HUES64 (cell line): ENCODE results near the gene GOLGA8F. TPM values are rescaled to one million over a fixed set of nuclear protein-coding genes. Genes with fewer than 3 reads are reported as not detected.
"Not testable (repeated sequence)": the region's sequence is repeated elsewhere in the genome, so short reads cannot be mapped to it uniquely, and the experiment has no call there.

ENCODE experiments used
- H3K27ac ChIP-seq: 2 replicates; pipeline ENCODE4 v1.7.0; 2013; ENCODE audit warnings: low read depth, low read length, inconsistent platforms
- H3K27me3 ChIP-seq: 2 replicates; pipeline ENCODE4 v1.6.1; 2013; ENCODE audit warnings: mild to moderate bottlenecking, low read length; ENCODE audit not compliant: insufficient read depth
- H3K36me3 ChIP-seq: 2 replicates; pipeline ENCODE4 v1.6.1; 2013; ENCODE audit warnings: mild to moderate bottlenecking, low read length; ENCODE audit not compliant: insufficient read depth
- H3K4me1 ChIP-seq: 2 replicates; pipeline ENCODE4 v1.6.1; 2013; ENCODE audit warnings: mild to moderate bottlenecking, low read length, moderate library complexity; ENCODE audit not compliant: insufficient read depth
- H3K4me3 ChIP-seq: 2 replicates; pipeline ENCODE4 v1.5.1; 2013; ENCODE audit warnings: mild to moderate bottlenecking, low read length, moderate library complexity
- H3K9ac ChIP-seq: 2 replicates; pipeline ENCODE4 v1.6.1; 2013; ENCODE audit warnings: mild to moderate bottlenecking, low read depth, low read length
- H3K9me3 ChIP-seq: 2 replicates; pipeline ENCODE4 v1.6.1; 2013; ENCODE audit warnings: low read depth, low read length; ENCODE audit not compliant: insufficient read depth
- WGBS: fragments of 150-250, 120-280 bp; methylation state at CpG from one replicate; pipeline ENCODE4 v1.1.7; 2013; ENCODE audit warnings: missing lambda C conversion rate; 5-methylcytosine and 5-hydroxymethylcytosine counted together
- polyA plus RNA-seq, 2 experiments: library from polyadenylated mRNA; stranded (reverse); fragments of 50-300 nt; gene quantifications; one replicate each; pipeline ENCODE4 v1.2.3, GENCODE V29; 2013

The GOLGA8F gene, protein sequence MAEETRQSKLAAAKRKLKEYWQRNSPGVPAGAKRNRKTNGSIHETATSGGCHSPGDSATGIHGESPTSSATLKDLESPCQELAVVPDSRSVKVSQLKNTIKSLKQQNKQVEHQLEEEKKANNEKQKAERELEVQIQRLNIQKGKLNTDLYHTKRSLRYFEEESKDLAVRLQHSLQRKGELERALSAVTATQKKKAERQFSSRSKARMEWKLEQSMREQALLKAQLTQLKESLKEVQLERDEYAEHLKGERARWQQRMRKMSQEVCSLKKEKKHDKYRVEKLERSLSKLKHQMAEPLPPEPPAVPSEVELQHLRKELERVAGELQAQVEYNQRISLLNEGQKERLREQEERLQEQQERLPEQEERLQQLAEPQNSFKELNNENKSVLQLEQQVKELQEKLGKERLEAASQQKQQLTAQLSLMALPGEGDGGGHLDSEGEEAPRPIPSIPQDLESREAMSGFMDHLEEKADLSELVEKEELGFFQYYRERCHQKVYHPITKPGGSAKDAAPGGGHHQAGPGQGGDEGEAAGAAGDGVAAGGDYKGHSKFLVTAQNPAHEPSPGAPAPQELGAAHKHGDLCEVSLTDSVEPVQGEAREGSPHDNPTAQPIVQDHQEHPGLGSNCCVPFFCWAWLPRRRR
- polyA plus RNA-seq (2013, experiment 1 of 2), result not detected
- polyA plus RNA-seq (2013, experiment 2 of 2), result not detected

DNA sequence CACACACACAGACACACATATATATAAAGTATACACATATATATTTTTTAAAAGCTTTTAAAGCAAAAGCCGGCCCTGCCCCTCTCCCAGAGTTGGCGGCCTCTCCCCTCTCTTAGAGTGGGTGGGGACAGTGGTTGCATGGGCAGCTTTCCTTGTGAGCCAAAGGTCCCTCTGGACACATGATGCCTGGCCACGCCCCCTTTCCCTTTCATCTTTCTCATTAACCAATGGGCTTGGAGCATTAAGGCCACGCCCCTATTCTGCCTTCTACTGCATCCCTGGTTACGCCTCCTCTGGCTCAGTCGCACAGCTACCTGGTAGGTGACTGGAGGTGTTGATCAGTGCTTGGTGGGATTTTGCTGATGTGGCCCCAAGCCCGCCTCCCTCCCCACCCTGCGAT is at the start of gene GOLGA8F:
Gene GOLGA8F, plus strand, starts transcription at position 301 of the 400 bp plus-strand sequence. Its CDS starts 98 bp downstream, at position 399.
- H3K9ac ChIP-seq, H3K4me3 ChIP-seq, H3K27me3 ChIP-seq, H3K27ac ChIP-seq, H3K4me1 ChIP-seq, H3K36me3 ChIP-seq, H3K9me3 ChIP-seq: not testable (repeated sequence)
- WGBS, result no CpG with 5 or more reads among the region's 8 CpGs

DNA sequence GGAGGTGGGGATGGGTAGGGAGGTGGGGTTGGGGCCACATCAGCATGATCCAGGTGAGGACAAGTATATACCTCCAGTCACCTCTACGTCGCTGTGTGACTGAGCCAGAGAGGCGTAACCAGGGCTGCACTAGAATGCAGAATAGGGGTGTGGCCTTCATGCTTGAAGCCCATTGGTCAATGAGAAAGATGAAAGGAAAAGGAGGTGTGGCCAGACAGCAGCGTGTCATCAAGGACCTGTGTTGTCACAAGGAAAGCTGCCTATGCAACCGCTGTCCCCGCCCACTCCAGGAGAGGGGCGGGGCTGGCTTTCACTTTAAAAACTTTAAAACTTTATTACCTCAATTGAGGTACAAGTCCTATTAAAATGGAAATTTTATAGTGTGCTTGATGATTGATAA is 20.5 kb upstream of the GOLGA8F start, which contains the start of gene GOLGA6L24:
Gene GOLGA6L24, minus strand, starts transcription at position 101 of the 400 bp plus-strand sequence. Its CDS starts 61 bp downstream, at position 40.
- H3K27ac ChIP-seq, result not testable (repeated sequence)
- no CpG with 5 or more reads among the region's 7 CpGs for WGBS

DNA sequence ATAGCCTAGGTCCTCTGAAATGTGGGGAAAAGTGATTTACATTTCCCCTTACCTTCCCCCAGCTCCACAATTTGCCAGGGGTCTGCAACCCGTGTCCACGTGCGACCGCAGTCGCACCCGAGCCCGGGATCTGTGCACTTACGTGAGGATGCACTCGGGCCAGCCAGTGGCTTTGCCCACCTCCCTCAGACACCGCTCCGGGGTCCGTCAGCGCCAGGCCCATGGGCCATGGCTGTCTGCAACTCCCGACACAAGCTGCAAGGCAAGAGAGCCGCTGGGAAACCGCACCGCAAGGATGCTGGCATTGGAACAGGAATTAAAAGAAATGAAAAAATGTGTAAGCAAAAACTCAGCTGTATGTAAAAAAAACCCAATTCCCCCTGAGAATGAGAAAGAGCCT is 13.0 kb upstream of the GOLGA8F start:
- not testable (repeated sequence) for H3K4me3 ChIP-seq, H3K9ac ChIP-seq, H3K9me3 ChIP-seq, H3K27ac ChIP-seq, H3K27me3 ChIP-seq, H3K4me1 ChIP-seq, H3K36me3 ChIP-seq
- WGBS, result 100% methylated on average over 1 of the region's 17 CpGs

More for the DNA sequence above, 20.5 kb upstream of the GOLGA8F start, which contains the start of gene GOLGA6L24:
- not testable (repeated sequence) for H3K9ac ChIP-seq, H3K36me3 ChIP-seq, H3K9me3 ChIP-seq, H3K27me3 ChIP-seq, H3K4me1 ChIP-seq, H3K4me3 ChIP-seq

DNA sequence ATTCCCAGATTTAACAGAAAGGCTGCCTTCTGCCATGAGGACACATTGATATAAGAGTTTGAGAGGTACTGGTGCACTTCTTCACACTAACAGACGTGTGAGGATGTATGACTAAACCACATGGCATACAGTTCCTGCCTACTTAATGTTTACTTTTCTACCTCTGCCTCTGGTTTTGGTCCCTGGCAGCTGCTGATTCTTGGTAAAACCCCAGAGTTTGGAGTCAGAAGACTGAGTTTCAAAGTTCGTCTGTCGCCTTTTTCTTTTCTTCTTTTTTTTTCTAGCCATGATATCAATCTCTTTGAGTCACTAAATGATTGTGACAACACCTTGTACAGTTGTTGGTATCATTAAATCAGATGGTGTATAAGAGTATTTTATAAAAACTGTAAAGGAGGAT is 1.6 kb downstream of the GOLGA8F start:
- H3K4me1 ChIP-seq, H3K36me3 ChIP-seq, H3K9ac ChIP-seq, H3K9me3 ChIP-seq, H3K27me3 ChIP-seq, H3K27ac ChIP-seq, H3K4me3 ChIP-seq: not testable (repeated sequence)
- no CpG with 5 or more reads among the region's 3 CpGs for WGBS

DNA sequence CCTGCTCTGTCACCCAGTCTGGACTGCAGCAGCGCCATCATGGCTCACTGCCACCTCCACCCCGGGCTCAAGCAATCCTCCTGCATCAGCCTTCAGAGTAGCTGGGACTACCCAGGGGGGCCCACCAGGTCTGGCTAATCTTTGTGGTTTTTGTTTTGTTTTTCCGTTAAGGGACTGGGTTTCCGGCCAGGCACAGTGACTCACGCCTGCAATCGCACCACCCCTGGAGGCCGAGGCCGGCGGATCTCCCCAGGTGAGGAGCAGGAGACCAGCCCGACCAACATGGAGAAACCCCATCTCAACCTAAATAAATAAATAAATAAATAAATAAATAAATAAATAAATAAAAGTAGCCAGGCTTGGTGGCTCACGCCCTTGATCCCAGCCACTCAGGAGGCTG is 17.6 kb downstream of the GOLGA8F start:
- H3K36me3 ChIP-seq, H3K27me3 ChIP-seq, H3K27ac ChIP-seq, H3K4me1 ChIP-seq, H3K4me3 ChIP-seq, H3K9ac ChIP-seq, H3K9me3 ChIP-seq: not testable (repeated sequence)
- no CpG with 5 or more reads among the region's 11 CpGs for WGBS

DNA sequence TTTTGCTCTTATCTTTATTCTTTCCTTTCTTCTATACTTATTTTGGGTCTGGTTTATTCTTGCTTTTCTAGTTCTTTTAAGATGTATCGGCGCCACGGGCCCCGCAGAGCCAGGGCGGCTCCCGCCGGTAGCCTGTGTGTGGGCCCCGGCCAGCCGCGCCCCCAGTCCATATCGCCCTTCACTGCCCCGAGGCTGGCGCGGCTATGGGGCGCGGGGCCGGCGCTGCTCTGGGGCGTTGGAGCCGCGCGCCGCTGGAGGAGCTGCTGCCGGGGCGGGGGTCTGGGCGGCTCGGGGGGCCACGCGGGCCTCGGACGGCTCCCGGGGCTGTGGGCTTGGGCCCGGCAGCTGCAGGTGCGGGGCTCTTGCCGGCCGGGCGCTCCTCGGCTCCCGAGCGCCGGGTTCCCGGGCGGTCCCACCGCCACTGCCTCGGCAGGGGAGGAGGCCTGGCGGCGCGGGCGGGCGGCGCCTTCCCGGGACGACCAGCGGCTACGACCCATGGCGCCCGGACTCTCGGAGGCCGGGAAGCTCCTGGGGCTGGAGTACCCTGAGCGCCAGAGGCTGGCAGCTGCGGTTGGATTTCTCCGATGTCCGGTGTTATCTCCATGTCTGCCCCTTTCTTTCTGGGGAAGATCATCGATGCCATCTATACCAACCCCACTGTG is 24.4 kb downstream of the GOLGA8F start:
- not testable (repeated sequence) for H3K4me3 ChIP-seq

DNA sequence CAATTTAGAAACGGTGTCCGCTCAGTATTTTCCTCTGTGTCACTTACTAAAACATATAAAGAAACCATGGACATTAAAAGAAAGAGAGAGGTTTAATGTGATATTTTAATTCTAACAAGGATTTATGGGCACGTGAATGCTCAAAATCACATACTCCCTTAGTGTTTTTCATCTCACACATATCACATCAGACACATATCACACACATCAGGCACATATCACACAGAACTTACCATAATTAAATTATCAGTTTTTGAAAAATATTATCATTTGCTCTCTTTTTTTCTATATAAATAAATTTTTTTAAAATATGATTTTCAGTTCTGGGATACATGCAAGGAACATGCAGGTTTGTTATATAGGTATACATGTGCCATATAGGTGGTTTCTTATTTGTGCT is 42.0 kb downstream of the GOLGA8F start:
- not testable (repeated sequence) for H3K9me3 ChIP-seq, H3K36me3 ChIP-seq, H3K27ac ChIP-seq, H3K4me1 ChIP-seq, H3K9ac ChIP-seq, H3K27me3 ChIP-seq, H3K4me3 ChIP-seq
- WGBS, result 89% methylated on average over 1 of the region's 3 CpGs

More for the DNA sequence above, 24.4 kb downstream of the GOLGA8F start:
- H3K36me3 ChIP-seq, H3K9me3 ChIP-seq, H3K27ac ChIP-seq, H3K4me1 ChIP-seq, H3K9ac ChIP-seq, H3K27me3 ChIP-seq: not testable (repeated sequence)
- no CpG with 5 or more reads among the region's 64 CpGs for WGBS

DNA sequence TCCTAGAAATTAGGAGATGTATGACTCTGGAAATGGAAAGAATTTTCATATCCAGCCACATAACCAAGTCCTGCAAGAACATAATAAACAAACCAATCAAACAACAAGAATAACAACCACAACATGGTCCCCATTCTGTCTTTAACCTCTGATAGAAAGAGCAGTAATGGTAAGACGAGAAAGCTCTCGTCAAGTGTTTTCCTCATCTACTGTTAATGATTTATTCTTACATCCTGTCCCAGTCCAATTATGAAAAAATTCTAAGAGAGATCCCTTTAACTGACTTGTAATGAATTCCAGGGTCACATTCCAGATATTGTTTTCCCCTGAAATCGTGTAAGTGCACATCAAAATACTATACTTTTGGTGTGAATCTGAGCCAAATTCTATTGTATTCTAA is 57.1 kb downstream of the GOLGA8F start:
- H3K36me3 ChIP-seq, H3K4me3 ChIP-seq, H3K9ac ChIP-seq, H3K27ac ChIP-seq, H3K27me3 ChIP-seq, H3K4me1 ChIP-seq, H3K9me3 ChIP-seq: not testable (repeated sequence)
- WGBS, result no CpG with 5 or more reads among the region's 3 CpGs
